ENCODE data around the gene TPX2.
A peak's percentile ranks its signal among the peaks of the same experiment; 100 is the strongest.
"Not testable (repeated sequence)": the region's sequence is repeated elsewhere in the genome, so short reads cannot be mapped to it uniquely, and the experiment has no call there.

TPX2 gene

GRCh38 chr20:31808481-31808880 lies 69.4 kb downstream of the TPX2 start:
- DNase-seq (ENCODE audit: extremely low spot score, insufficient read length, low read depth) (no peak), FAIRE-seq (no peak)

GRCh38 chr20:31809661-31810060 lies 70.6 kb downstream of the TPX2 start:
- DNase-seq (ENCODE audit: extremely low spot score, insufficient read length, low read depth) (no peak), FAIRE-seq (no peak)

- no peak for DNase-seq (ENCODE audit: extremely low spot score, insufficient read length, low read depth)
- no peak for FAIRE-seq
These were observed 72.1 kb downstream of the TPX2 start for GRCh38 chr20:31811198-31811597.

- no peak for FAIRE-seq
- no peak for DNase-seq (ENCODE audit: extremely low spot score, insufficient read length, low read depth)
These were observed 73.0 kb downstream of the TPX2 start for GRCh38 chr20:31811796-31812728.

- DNase-seq (ENCODE audit: extremely low spot score, insufficient read length, low read depth) (no peak), FAIRE-seq (no peak)
These were observed 74.5 kb downstream of the TPX2 start for GRCh38 chr20:31813611-31814010.

GRCh38 chr20:31814142-31814541 lies 75.1 kb downstream of the TPX2 start:
- FAIRE-seq; DNase-seq (ENCODE audit: extremely low spot score, insufficient read length, low read depth): not testable (repeated sequence)

- no peak for FAIRE-seq
- no peak for DNase-seq (ENCODE audit: extremely low spot score, insufficient read length, low read depth)
These were observed 76.5 kb downstream of the TPX2 start for GRCh38 chr20:31815408-31816188.

GRCh38 chr20:31816221-31816620 lies 77.1 kb downstream of the TPX2 start:
- no peak for DNase-seq (ENCODE audit: extremely low spot score, insufficient read length, low read depth)
- no peak for FAIRE-seq

- DNase-seq (ENCODE audit: extremely low spot score, insufficient read length, low read depth) (no peak), FAIRE-seq (no peak)
These were observed 78.4 kb downstream of the TPX2 start for GRCh38 chr20:31817461-31817860.

GRCh38 chr20:31818376-31818908 lies 79.4 kb downstream of the TPX2 start:
- FAIRE-seq = no peak

GRCh38 chr20:31819083-31819784 lies 80.1 kb downstream of the TPX2 start, which contains the start of gene MYLK2:
Gene MYLK2, plus strand, starts transcription at chr20:31819356. Its CDS starts 225 bp downstream, at chr20:31819581.
- DNase-seq (ENCODE audit: extremely low spot score, insufficient read length, low read depth) (no peak), FAIRE-seq (no peak)

More at GRCh38 chr20:31818376-31818908, 79.4 kb downstream of the TPX2 start:
- DNase-seq (ENCODE audit: extremely low spot score, insufficient read length, low read depth) = no peak

- FAIRE-seq = no peak
These were observed 81.1 kb downstream of the TPX2 start for GRCh38 chr20:31820228-31820627.

GRCh38 chr20:31821427-31821826 lies 82.3 kb downstream of the TPX2 start:
- DNase-seq (ENCODE audit: extremely low spot score, insufficient read length, low read depth) (no peak), FAIRE-seq (no peak)

More at GRCh38 chr20:31820228-31820627, 81.1 kb downstream of the TPX2 start:
- DNase-seq (ENCODE audit: extremely low spot score, insufficient read length, low read depth) = no peak

GRCh38 chr20:31822421-31823330 lies 83.6 kb downstream of the TPX2 start:
- FAIRE-seq (peak; percentile 39), DNase-seq (ENCODE audit: extremely low spot score, insufficient read length, low read depth) (peak; percentile 74)

GRCh38 chr20:31823360-31824124 lies 84.5 kb downstream of the TPX2 start:
- DNase-seq (ENCODE audit: extremely low spot score, insufficient read length, low read depth) (no peak), FAIRE-seq (no peak)

- FAIRE-seq = no peak
These were observed 85.0 kb downstream of the TPX2 start for GRCh38 chr20:31824125-31824485.

GRCh38 chr20:31824554-31825313 lies 85.6 kb downstream of the TPX2 start:
- FAIRE-seq = no peak
- no peak for DNase-seq (ENCODE audit: extremely low spot score, insufficient read length, low read depth)

More at GRCh38 chr20:31824125-31824485, 85.0 kb downstream of the TPX2 start:
- no peak for DNase-seq (ENCODE audit: extremely low spot score, insufficient read length, low read depth)

- DNase-seq (ENCODE audit: extremely low spot score, insufficient read length, low read depth) (no peak), FAIRE-seq (no peak)
These were observed 87.0 kb downstream of the TPX2 start for GRCh38 chr20:31826074-31826473.
